ENCODE data around the gene SETDB2.

GRCh38 chr13:49536144-49536873 lies 92.2 kb downstream of the SETDB2 start:
- TF ChIP-seq CTCF (IDR thresholded peaks at IDR 0.05) (no peak), EP300 (IDR thresholded peaks at IDR 0.05; ENCODE audit: low read depth) (no peak), POLR2AphosphoS5 (IDR thresholded peaks at IDR 0.05) (no peak)
